ENCODE data around the gene FOXL3.

- TF ChIP-seq REST (IDR thresholded peaks at IDR 0.05), result no peak
- TF ChIP-seq, protein P1, sequence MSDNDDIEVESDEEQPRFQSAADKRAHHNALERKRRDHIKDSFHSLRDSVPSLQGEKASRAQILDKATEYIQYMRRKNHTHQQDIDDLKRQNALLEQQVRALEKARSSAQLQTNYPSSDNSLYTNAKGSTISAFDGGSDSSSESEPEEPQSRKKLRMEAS (IDR thresholded peaks at IDR 0.05), result no peak
- TF ChIP-seq PHF8 (IDR thresholded peaks at IDR 0.05; ENCODE audit: borderline replicate concordance, low read depth), result no peak
- TF ChIP-seq CBX8 (IDR thresholded peaks at IDR 0.05), result no peak
Observed at GRCh38 chr7:299169-299568, 9.2 kb downstream of the FOXL3 start.

All from A549 (cell line).